SK-N-SH (cell line): Measurements from ENCODE around the gene DSCAM. TPM values are rescaled to one million over a fixed set of nuclear protein-coding genes. Genes with fewer than 3 reads are reported as not detected.

Experiments
- CTCF ChIA-PET: fragments of 300-600, 350-600 bp; formaldehyde crosslinking; extraction: SDS; loops from one replicate; lab custom pipeline; 2021; lab: Yijun Ruan, JAX
- POLR2A ChIA-PET: fragments of 350-600 bp; sonication (Branson Sonifier 250); formaldehyde crosslinking; extraction: SDS; loops from one replicate; lab custom pipeline; 2020; ENCODE audit warnings: antibody characterized with exemption, inconsistent platforms; lab: Yijun Ruan, JAX
- DNase-seq: peaks from one replicate; pipeline ENCODE4 v3.0.0; 2012
- H2AFZ ChIP-seq: fragments of 200-600 bp; sonication (generic); 2 replicates; pipeline ENCODE4 v1.8.1; 2016; ENCODE audit warnings: antibody characterized with exemption, mild to moderate bottlenecking, low read depth
- H3F3A ChIP-seq: fragments of 200-600 bp; sonication (generic); replicated peaks from 2 replicates; pipeline ENCODE3; 2016; ENCODE audit warnings: antibody characterized with exemption, mild to moderate bottlenecking; ENCODE audit not compliant: insufficient read depth
- H3K27ac ChIP-seq, 2 experiments: fragments of 200-500 bp in 1 of 2; fragments of 200-600 bp in 1 of 2; sonication (Bioruptor generic) in 1 of 2; sonication (generic), shearing (Covaris generic) in 1 of 2; 2 replicates each; pipeline versions ENCODE4 v1.5.1 to v1.6.1; 2014 to 2016; ENCODE audit warnings: low read depth in 2 of 2, inconsistent platforms in 1 of 2, low read length in 1 of 2, mild to moderate bottlenecking in 1 of 2, mixed read lengths in 1 of 2
- H3K27me3 ChIP-seq: fragments of 200-600 bp; sonication (generic), shearing (Covaris generic); 2 replicates; pipeline ENCODE4 v1.6.1; 2016; ENCODE audit warnings: mixed run types; ENCODE audit not compliant: insufficient read depth
- H3K36me3 ChIP-seq, 2 experiments: fragments of 200-500 bp in 1 of 2; fragments of 200-600 bp in 1 of 2; sonication (Bioruptor generic) in 1 of 2; sonication (generic) in 1 of 2; replicated peaks in 1 of 2; 2 replicates each; pipeline versions ENCODE3 to v1.5.1; 2014 to 2016; ENCODE audit warnings: low read length in 1 of 2, mild to moderate bottlenecking in 1 of 2; ENCODE audit not compliant: insufficient read depth in 2 of 2, control insufficient read depth in 1 of 2
- H3K4me1 ChIP-seq, 2 experiments: fragments of 200-500 bp in 1 of 2; fragments of 200-600 bp in 1 of 2; sonication (Bioruptor generic) in 1 of 2; sonication (generic), shearing (Covaris generic) in 1 of 2; 2 replicates each; pipeline versions ENCODE4 v1.5.1 to v1.6.1; 2014 to 2016; ENCODE audit warnings: low read depth in 1 of 2, low read length in 1 of 2, mixed run types in 1 of 2; ENCODE audit not compliant: insufficient read depth in 2 of 2, control insufficient read depth in 1 of 2
- H3K4me2 ChIP-seq: fragments of 200-600 bp; sonication (generic), shearing (Covaris generic); 2 replicates; pipeline ENCODE4 v1.6.1; 2017; ENCODE audit warnings: mixed run types
- H3K4me3 ChIP-seq, 2 experiments: fragments of 200-500 bp in 1 of 2; fragments of 200-600 bp in 1 of 2; sonication (Bioruptor generic) in 1 of 2; sonication (generic), shearing (Covaris generic) in 1 of 2; 2 replicates each; pipeline versions ENCODE4 v1.5.1 to v1.8.1; 2014 to 2016; ENCODE audit warnings: low read depth in 2 of 2, inconsistent platforms in 1 of 2, low read length in 1 of 2, mild to moderate bottlenecking in 1 of 2, mixed read lengths in 1 of 2, moderate library complexity in 1 of 2
- H3K79me2 ChIP-seq: fragments of 200-600 bp; sonication (generic); 2 replicates; pipeline ENCODE4 v1.8.1; 2017; ENCODE audit warnings: mild to moderate bottlenecking; ENCODE audit not compliant: insufficient read depth
- H3K9ac ChIP-seq: fragments of 200-600 bp; sonication (generic); 2 replicates; pipeline ENCODE4 v1.6.1; 2017; ENCODE audit warnings: mixed run types
- H3K9me2 ChIP-seq: fragments of 200-600 bp; sonication (generic); 2 replicates; pipeline ENCODE4 v1.6.1; 2017; ENCODE audit warnings: mixed run types
- H3K9me3 ChIP-seq: fragments of 200-600 bp; sonication (generic); 2 replicates; pipeline ENCODE4 v1.6.1; 2017; ENCODE audit warnings: mixed run types, mild to moderate bottlenecking, moderate library complexity
- H4K20me1 ChIP-seq: fragments of 200-600 bp; sonication (generic); 2 replicates; pipeline ENCODE4 v1.6.1; 2017; ENCODE audit warnings: mild to moderate bottlenecking, mixed run types; ENCODE audit not compliant: insufficient read depth
- ELF1 ChIP-seq: IDR thresholded peaks from 2 replicates; pipeline ENCODE4 v1.4.0; 2012
- EZH2phosphoT487 ChIP-seq: fragments of 200-600 bp; sonication (generic); IDR thresholded peaks from 2 replicates; pipeline ENCODE4 v1.6.1; 2017; ENCODE audit warnings: low read depth, mixed run types, mild to moderate bottlenecking, antibody characterized with exemption, moderate library complexity, borderline replicate concordance
- FOSL2 ChIP-seq: IDR thresholded peaks from 2 replicates; pipeline ENCODE4 v1.4.0; 2012; ENCODE audit warnings: low read depth, mild to moderate bottlenecking, moderate library complexity, borderline replicate concordance
- GATA2 ChIP-seq: sonication (generic); formaldehyde crosslinking; IDR thresholded peaks from 2 replicates; pipeline ENCODE4 v1.5.0; 2020; ENCODE audit warnings: mild to moderate bottlenecking, missing genetic modification reagents
- MXI1 ChIP-seq: IDR thresholded peaks from 2 replicates; pipeline ENCODE4 v1.6.1; 2012; ENCODE audit warnings: mild to moderate bottlenecking, low read depth, low read length, improper control_type of control experiment
- NFIC ChIP-seq: IDR thresholded peaks from 2 replicates; pipeline ENCODE4 v1.4.0; 2012; ENCODE audit warnings: borderline replicate concordance
- RFX5 ChIP-seq: IDR thresholded peaks from 2 replicates; pipeline ENCODE4 v1.6.1; 2012; ENCODE audit warnings: mild to moderate bottlenecking, improper control_type of control experiment, low read length
- RXRA ChIP-seq: IDR thresholded peaks from 2 replicates; pipeline ENCODE4 v1.4.0; 2012; ENCODE audit warnings: low read depth, mild to moderate bottlenecking, borderline replicate concordance
- SIN3A ChIP-seq: IDR thresholded peaks from 2 replicates; pipeline ENCODE4 v1.6.1; 2012; ENCODE audit warnings: low read depth, mild to moderate bottlenecking, low read length, moderate library complexity, borderline replicate concordance
- TCF12 ChIP-seq: IDR thresholded peaks from 2 replicates; pipeline ENCODE4 v1.4.0; 2012
- TEAD4 ChIP-seq: IDR thresholded peaks from 2 replicates; pipeline ENCODE4 v1.4.0; 2012; ENCODE audit warnings: mild to moderate bottlenecking, borderline replicate concordance; ENCODE audit not compliant: insufficient read depth
- WGBS: methylation state at CpG from one replicate; pipeline ENCODE4 v1.1.6; 2017; ENCODE audit warnings: low lambda C conversion rate; 5-methylcytosine and 5-hydroxymethylcytosine counted together
- polyA plus RNA-seq, 3 experiments: library from polyadenylated mRNA; depleted of rRNA; stranded (reverse); fragments of >200 nt; gene quantifications; 2 replicates each; pipeline ENCODE4 v1.2.3, GENCODE V29; 2012
- TF ChIP-seq, protein P1 (sequence below): IDR thresholded peaks from 2 replicates; pipeline ENCODE4 v1.6.1; 2012; ENCODE audit warnings: mild to moderate bottlenecking, low read depth, low read length, moderate library complexity
- TF ChIP-seq, protein P2 (sequence below): IDR thresholded peaks from 2 replicates; pipeline ENCODE4 v1.4.0; 2012; ENCODE audit warnings: low read depth, borderline replicate concordance
- TF ChIP-seq, protein P3 (sequence below): IDR thresholded peaks from 2 replicates; pipeline ENCODE4; 2012

Gene DSCAM
- polyA plus RNA-seq, 1 of the 3 experiments (the other 2 are of a cell fraction): not detected

DNA sequence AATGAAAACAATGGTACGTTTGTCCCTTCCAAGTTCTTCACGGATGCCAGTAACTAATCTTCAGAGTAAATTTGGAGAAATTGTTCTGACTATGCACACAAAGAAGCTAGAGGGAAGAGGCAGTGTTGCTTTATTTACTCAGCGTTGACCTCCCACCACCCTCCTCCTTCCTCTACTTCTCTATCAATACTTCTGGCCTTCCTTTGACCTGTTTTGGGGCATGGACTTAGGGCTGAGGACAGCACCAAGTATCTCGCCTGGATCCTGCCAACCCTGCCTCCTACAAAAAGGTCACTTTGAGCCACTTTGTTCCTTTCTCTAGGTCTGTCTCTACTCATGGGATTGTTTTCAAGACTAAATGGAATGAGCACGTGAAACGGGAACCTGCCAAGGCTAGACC, 282.6 kb downstream of the DSCAM start:
- no peak for DNase-seq
- H3K79me2 ChIP-seq: no peaks in the 10 kb centered on the region
- H3K9me2 ChIP-seq: no peaks in the 10 kb centered on the region
- peaks cover 0 to 3% of the 10 kb centered on the region in 2 experiments; a peak in 1 of 4 replicates for H3K4me1 ChIP-seq
- H3K36me3 ChIP-seq: no peaks in the 10 kb centered on the region
- 32% methylated on average over 6 of the region's 6 CpGs for WGBS
- CTCF ChIA-PET: no interaction called here
- no peaks in the 10 kb centered on the region for H3K9me3 ChIP-seq
- H3K9ac ChIP-seq: no peak overlapping the region
- POLR2A ChIA-PET: no interaction called here
- no peaks in the 10 kb centered on the region for H3F3A ChIP-seq
- H3K4me3 ChIP-seq: no peak overlapping the region
- no peaks in the 10 kb centered on the region for H4K20me1 ChIP-seq
- H3K27ac ChIP-seq: no peak overlapping the region
- TF ChIP-seq, protein P1, sequence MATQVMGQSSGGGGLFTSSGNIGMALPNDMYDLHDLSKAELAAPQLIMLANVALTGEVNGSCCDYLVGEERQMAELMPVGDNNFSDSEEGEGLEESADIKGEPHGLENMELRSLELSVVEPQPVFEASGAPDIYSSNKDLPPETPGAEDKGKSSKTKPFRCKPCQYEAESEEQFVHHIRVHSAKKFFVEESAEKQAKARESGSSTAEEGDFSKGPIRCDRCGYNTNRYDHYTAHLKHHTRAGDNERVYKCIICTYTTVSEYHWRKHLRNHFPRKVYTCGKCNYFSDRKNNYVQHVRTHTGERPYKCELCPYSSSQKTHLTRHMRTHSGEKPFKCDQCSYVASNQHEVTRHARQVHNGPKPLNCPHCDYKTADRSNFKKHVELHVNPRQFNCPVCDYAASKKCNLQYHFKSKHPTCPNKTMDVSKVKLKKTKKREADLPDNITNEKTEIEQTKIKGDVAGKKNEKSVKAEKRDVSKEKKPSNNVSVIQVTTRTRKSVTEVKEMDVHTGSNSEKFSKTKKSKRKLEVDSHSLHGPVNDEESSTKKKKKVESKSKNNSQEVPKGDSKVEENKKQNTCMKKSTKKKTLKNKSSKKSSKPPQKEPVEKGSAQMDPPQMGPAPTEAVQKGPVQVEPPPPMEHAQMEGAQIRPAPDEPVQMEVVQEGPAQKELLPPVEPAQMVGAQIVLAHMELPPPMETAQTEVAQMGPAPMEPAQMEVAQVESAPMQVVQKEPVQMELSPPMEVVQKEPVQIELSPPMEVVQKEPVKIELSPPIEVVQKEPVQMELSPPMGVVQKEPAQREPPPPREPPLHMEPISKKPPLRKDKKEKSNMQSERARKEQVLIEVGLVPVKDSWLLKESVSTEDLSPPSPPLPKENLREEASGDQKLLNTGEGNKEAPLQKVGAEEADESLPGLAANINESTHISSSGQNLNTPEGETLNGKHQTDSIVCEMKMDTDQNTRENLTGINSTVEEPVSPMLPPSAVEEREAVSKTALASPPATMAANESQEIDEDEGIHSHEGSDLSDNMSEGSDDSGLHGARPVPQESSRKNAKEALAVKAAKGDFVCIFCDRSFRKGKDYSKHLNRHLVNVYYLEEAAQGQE: no peak
- TF ChIP-seq FOSL2 (no peak), MXI1 (no peak), TEAD4 (no peak), RXRA (no peak), EZH2phosphoT487 (no peak), GATA2 (no peak), NFIC (no peak), RFX5 (no peak), ELF1 (no peak), SIN3A (no peak), TCF12 (no peak)
- TF ChIP-seq, protein P2, sequence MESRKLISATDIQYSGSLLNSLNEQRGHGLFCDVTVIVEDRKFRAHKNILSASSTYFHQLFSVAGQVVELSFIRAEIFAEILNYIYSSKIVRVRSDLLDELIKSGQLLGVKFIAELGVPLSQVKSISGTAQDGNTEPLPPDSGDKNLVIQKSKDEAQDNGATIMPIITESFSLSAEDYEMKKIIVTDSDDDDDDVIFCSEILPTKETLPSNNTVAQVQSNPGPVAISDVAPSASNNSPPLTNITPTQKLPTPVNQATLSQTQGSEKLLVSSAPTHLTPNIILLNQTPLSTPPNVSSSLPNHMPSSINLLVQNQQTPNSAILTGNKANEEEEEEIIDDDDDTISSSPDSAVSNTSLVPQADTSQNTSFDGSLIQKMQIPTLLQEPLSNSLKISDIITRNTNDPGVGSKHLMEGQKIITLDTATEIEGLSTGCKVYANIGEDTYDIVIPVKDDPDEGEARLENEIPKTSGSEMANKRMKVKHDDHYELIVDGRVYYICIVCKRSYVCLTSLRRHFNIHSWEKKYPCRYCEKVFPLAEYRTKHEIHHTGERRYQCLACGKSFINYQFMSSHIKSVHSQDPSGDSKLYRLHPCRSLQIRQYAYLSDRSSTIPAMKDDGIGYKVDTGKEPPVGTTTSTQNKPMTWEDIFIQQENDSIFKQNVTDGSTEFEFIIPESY: no peak
- TF ChIP-seq, protein P3, sequence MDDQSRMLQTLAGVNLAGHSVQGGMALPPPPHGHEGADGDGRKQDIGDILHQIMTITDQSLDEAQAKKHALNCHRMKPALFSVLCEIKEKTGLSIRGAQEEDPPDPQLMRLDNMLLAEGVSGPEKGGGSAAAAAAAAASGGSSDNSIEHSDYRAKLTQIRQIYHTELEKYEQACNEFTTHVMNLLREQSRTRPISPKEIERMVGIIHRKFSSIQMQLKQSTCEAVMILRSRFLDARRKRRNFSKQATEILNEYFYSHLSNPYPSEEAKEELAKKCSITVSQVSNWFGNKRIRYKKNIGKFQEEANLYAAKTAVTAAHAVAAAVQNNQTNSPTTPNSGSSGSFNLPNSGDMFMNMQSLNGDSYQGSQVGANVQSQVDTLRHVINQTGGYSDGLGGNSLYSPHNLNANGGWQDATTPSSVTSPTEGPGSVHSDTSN: no peak
- TF ChIP-seq, all 33 proteins: peak for 0
- H2AFZ ChIP-seq: no peak overlapping the region
- H3K4me2 ChIP-seq: no peak overlapping the region
- H3K27me3 ChIP-seq: no peaks in the 10 kb centered on the region
